Left lobe of liver (tissue), 1 donor: ENCODE data around the gene ETDB. TPM values are rescaled to one million over a fixed set of nuclear protein-coding genes. Genes with fewer than 3 reads are reported as not detected.

Experiments used
- total RNA-seq: library from RNA; stranded (reverse); gene quantifications from one replicate; pipeline ENCODE4 v1.2.1, GENCODE V29; 2021
- donor health status: DM: no; HTN: yes; CAD: no.

Gene ETDB
- total RNA-seq, 1 donor from 2014 or later, result not detected

Other genes with a start within 250 kb of the ETDB start
- 2.1 TPM for gene MOSPD1, start 205.3 kb downstream of the ETDB start, total RNA-seq
- 0.33 TPM for gene SMIM10, start 129.5 kb downstream of the ETDB start, total RNA-seq
- gene RTL8B, start 98.0 kb downstream of the ETDB start, total RNA-seq, result 0.93 TPM
- 28.2 TPM for gene RTL8C, start 88.2 kb downstream of the ETDB start, total RNA-seq
- gene RTL8A, start 68.4 kb downstream of the ETDB start, total RNA-seq, result 10.9 TPM
- 1.1 TPM for gene SMIM10L2B, start 21.8 kb downstream of the ETDB start, total RNA-seq
- gene CT55, start 50.9 kb upstream of the ETDB start, total RNA-seq, result not detected
- gene ETDA, start 131.5 kb upstream of the ETDB start, total RNA-seq, result not detected
- not detected for gene ETDC, start 189.0 kb upstream of the ETDB start, total RNA-seq
- gene ZNF75D, start 223.6 kb upstream of the ETDB start, total RNA-seq, result 6.4 TPM
- gene ZNF449, start 224.3 kb upstream of the ETDB start, total RNA-seq, result 1.9 TPM